COLO829 (cell line): ENCODE data around the gene FBXL5.
A peak's percentile ranks its signal among the peaks of the same experiment; 100 is the strongest.

Experiments used
- DNase-seq: peaks from one replicate; pipeline ENCODE4 v3.0.0; 2012; ENCODE audit warnings: low spot score

FBXL5 gene

GRCh38 chr4:15655223-15656037 is at the start of gene FBXL5:
FBXL5 (minus strand) TSS chr4:15655357; CDS start chr4:15655287, 70 bp downstream.
- peak; percentile 64 for DNase-seq

GRCh38 chr4:15704129-15704528 is 49.0 kb upstream of the FBXL5 start:
- DNase-seq = no peak

- no peak for DNase-seq
These were observed 48.3 kb upstream of the FBXL5 start for GRCh38 chr4:15703439-15703838.

GRCh38 chr4:15702941-15703403 is 47.8 kb upstream of the FBXL5 start, which contains the start of gene BST1:
BST1 (plus strand) TSS chr4:15703065; CDS start chr4:15703145, 80 bp downstream.
- no peak for DNase-seq

- no peak for DNase-seq
These were observed 41.7 kb upstream of the FBXL5 start for GRCh38 chr4:15696866-15697265.

- no peak for DNase-seq
These were observed 40.6 kb upstream of the FBXL5 start for GRCh38 chr4:15695729-15696128.

- DNase-seq = peak; percentile 57
These were observed 40.1 kb upstream of the FBXL5 start for GRCh38 chr4:15695240-15695699.

GRCh38 chr4:15694431-15694830 is 39.3 kb upstream of the FBXL5 start:
- no peak for DNase-seq

- DNase-seq = no peak
These were observed 37.4 kb upstream of the FBXL5 start for GRCh38 chr4:15692602-15693001.

- peak; percentile 39 for DNase-seq
These were observed 36.4 kb upstream of the FBXL5 start for GRCh38 chr4:15691346-15692135.

GRCh38 chr4:15690020-15690809 is 35.1 kb upstream of the FBXL5 start:
- peak; percentile 61 for DNase-seq

GRCh38 chr4:15689540-15689939 is 34.4 kb upstream of the FBXL5 start:
- DNase-seq = no peak

GRCh38 chr4:15688051-15688450 is 32.9 kb upstream of the FBXL5 start:
- DNase-seq = no peak

GRCh38 chr4:15684498-15684897 is 29.3 kb upstream of the FBXL5 start:
- DNase-seq = no peak

GRCh38 chr4:15683143-15683495 is 28.0 kb upstream of the FBXL5 start:
- no peak for DNase-seq

GRCh38 chr4:15682242-15683142 is 27.3 kb upstream of the FBXL5 start:
- no peak for DNase-seq

- DNase-seq = peak; percentile 96
These were observed 26.4 kb upstream of the FBXL5 start, which contains the start of gene FAM200B for GRCh38 chr4:15681372-15682241. FAM200B (plus strand) TSS chr4:15681827; CDS start chr4:15686978, 5,151 bp downstream.

GRCh38 chr4:15681067-15681371 is 25.9 kb upstream of the FBXL5 start:
- DNase-seq = no peak

GRCh38 chr4:15677507-15677988 is 22.4 kb upstream of the FBXL5 start:
- no peak for DNase-seq

- DNase-seq = no peak
These were observed 21.7 kb upstream of the FBXL5 start for GRCh38 chr4:15676899-15677298.
